HCT116 (cell line): ENCODE data around the gene PPP1R3G. TPM values are rescaled to one million over a fixed set of nuclear protein-coding genes. Genes with fewer than 3 reads are reported as not detected.

ENCODE experiments used
- ATAC-seq: fragments of 200-7000 bp; cut with Tn5 transposase; 2 replicates; pipeline ENCODE4 v1.9.1; 2020; ENCODE audit warnings: mild to moderate bottlenecking, moderate library complexity
- BruUV-seq: library from RNA; stranded (reverse); fragments of 400-500 nt; replicated peaks from 2 replicates; lab custom pipeline; 2021; lab: Mats Ljungman, UMichigan
- CTCF ChIA-PET: fragments of 300-600 bp; sonication (Branson Sonifier 250); formaldehyde crosslinking; loops from one replicate; lab custom pipeline; 2021; ENCODE audit warnings: antibody characterized with exemption; lab: Charles Lee
- POLR2A ChIA-PET: fragments of 300-600, 350-600 bp; sonication (Branson Sonifier 250); formaldehyde crosslinking; loops from one replicate; lab custom pipeline; 2021; ENCODE audit warnings: antibody characterized with exemption; lab: Charles Lee
- RAD21 ChIA-PET, 2 experiments: fragments of 300-600 bp; sonication (Branson Sonifier 250); formaldehyde crosslinking; loops; one replicate each; lab custom pipeline; 2023; ENCODE audit warnings: low total read pairs in 2 of 2; ENCODE audit not compliant: uncharacterized antibody in 2 of 2, unreplicated experiment in 2 of 2, low non-redundant PET in 1 of 2; lab: Charles Lee
- DNase-seq: peaks from one replicate; pipeline ENCODE4 v3.0.0-alpha.2; 2010; ENCODE audit warnings: low read depth, low spot score
- H2AFZ ChIP-seq: fragments of 200-600 bp; shearing (Covaris generic), sonication (generic); 2 replicates; pipeline ENCODE4 v1.6.1; 2017; ENCODE audit warnings: low read depth, mixed run types, mixed read lengths, antibody characterized with exemption, low read length; ENCODE audit not compliant: poor library complexity, severe bottlenecking
- H3K27ac ChIP-seq: 2 replicates; pipeline ENCODE4 v1.5.1; 2012; ENCODE audit warnings: low read depth, low read length
- H3K27me3 ChIP-seq: fragments of 200-600 bp; sonication (generic); 2 replicates; pipeline ENCODE4 v1.6.1; 2016; ENCODE audit warnings: mixed run types, low read length, mixed read lengths; ENCODE audit not compliant: insufficient read depth
- H3K36me3 ChIP-seq, 2 experiments: fragments of 200-500 bp in 1 of 2; fragments of 200-600 bp in 1 of 2; sonication (Bioruptor generic) in 1 of 2; sonication (generic) in 1 of 2; 2 replicates each; pipeline versions ENCODE4 v1.5.1 to v1.6.1; 2014 to 2016; ENCODE audit warnings: low read length in 2 of 2, inconsistent platforms in 1 of 2, mixed read lengths in 1 of 2, mixed run types in 1 of 2; ENCODE audit not compliant: insufficient read depth in 2 of 2, control insufficient read depth in 1 of 2
- H3K4me1 ChIP-seq, 2 experiments: fragments of 200-600 bp in 1 of 2; sonication (generic) in 1 of 2; 2 replicates each; pipeline versions ENCODE4 v1.5.1 to v1.6.1; 2012 to 2017; ENCODE audit warnings: low read length in 2 of 2, inconsistent platforms in 1 of 2, mild to moderate bottlenecking in 1 of 2, mixed read lengths in 1 of 2, mixed run types in 1 of 2, moderate library complexity in 1 of 2; ENCODE audit not compliant: insufficient read depth in 2 of 2, control insufficient read depth in 1 of 2
- H3K4me2 ChIP-seq: fragments of 200-600 bp; sonication (generic); 2 replicates; pipeline ENCODE4 v1.6.1; 2017; ENCODE audit warnings: mixed run types, low read length, mixed read lengths
- H3K4me3 ChIP-seq, 2 experiments: fragments of 200-600 bp in 1 of 2; sonication (generic) in 1 of 2; replicated peaks in 1 of 2; 2 replicates each; pipeline ENCODE4 v1.5.1; 2011 to 2016; ENCODE audit warnings: low read length in 2 of 2, control low read depth in 1 of 2, low read depth in 1 of 2, mild to moderate bottlenecking in 1 of 2, mixed read lengths in 1 of 2, mixed run types in 1 of 2
- H3K79me2 ChIP-seq: fragments of 200-600 bp; sonication (generic); 2 replicates; pipeline ENCODE4 v1.6.1; 2017; ENCODE audit warnings: mild to moderate bottlenecking, mixed run types, low read length, moderate library complexity, mixed read lengths; ENCODE audit not compliant: insufficient read depth
- H3K9ac ChIP-seq: fragments of 200-600 bp; sonication (generic); 2 replicates; pipeline ENCODE4 v1.6.1; 2016; ENCODE audit warnings: low read length, mixed read lengths
- H3K9me2 ChIP-seq: fragments of 200-600 bp; sonication (generic), shearing (Covaris generic); 2 replicates; pipeline ENCODE4 v1.6.1; 2017; ENCODE audit warnings: mixed run types, mild to moderate bottlenecking, moderate library complexity; ENCODE audit not compliant: insufficient read depth
- H3K9me3 ChIP-seq, 2 experiments: fragments of 200-500 bp in 1 of 2; fragments of 200-600 bp in 1 of 2; sonication (Bioruptor generic) in 1 of 2; sonication (generic) in 1 of 2; 2 replicates each; pipeline ENCODE4 v1.6.1; 2014 to 2017; ENCODE audit warnings: low read length in 2 of 2, mixed read lengths in 2 of 2, inconsistent platforms in 1 of 2, low read depth in 1 of 2, mild to moderate bottlenecking in 1 of 2, mixed run types in 1 of 2, moderate library complexity in 1 of 2; ENCODE audit not compliant: control insufficient read depth in 1 of 2, insufficient read depth in 1 of 2
- H4K20me1 ChIP-seq: fragments of 200-600 bp; sonication (generic), shearing (Covaris generic); 2 replicates; pipeline ENCODE4 v1.6.1; 2017; ENCODE audit warnings: mixed run types, mild to moderate bottlenecking, moderate library complexity; ENCODE audit not compliant: insufficient read depth
- CBX3 ChIP-seq: IDR thresholded peaks from 2 replicates; pipeline ENCODE4 v1.6.1; 2012; ENCODE audit warnings: low read depth
- CTCF ChIP-seq, 3 experiments: fragments of 200-600 bp in 1 of 3; sonication (generic) in 1 of 3; IDR thresholded peaks in 2 of 3; conservative IDR thresholded peaks in 1 of 3; 2 replicates each; pipeline ENCODE4 v1.5.1; 2012 to 2017; ENCODE audit warnings: low read depth in 2 of 3, low read length in 2 of 3, antibody characterized with exemption in 1 of 3, borderline replicate concordance in 1 of 3, control low read depth in 1 of 3, mild to moderate bottlenecking in 1 of 3, mixed read lengths in 1 of 3, mixed run types in 1 of 3, moderate library complexity in 1 of 3; ENCODE audit not compliant: insufficient read depth in 1 of 3
- EGR1 ChIP-seq: IDR thresholded peaks from 2 replicates; pipeline ENCODE4 v1.6.1; 2012; ENCODE audit warnings: low read depth
- EZH2 ChIP-seq: fragments of 200-600 bp; sonication (generic); IDR thresholded peaks from 2 replicates; pipeline ENCODE4 v1.6.1; 2017; ENCODE audit warnings: antibody characterized with exemption, mixed run types
- EZH2phosphoT487 ChIP-seq: fragments of 200-600 bp; IDR thresholded peaks from 2 replicates; pipeline ENCODE4 v1.6.1; 2018; ENCODE audit warnings: antibody characterized with exemption, borderline replicate concordance
- MAX ChIP-seq: IDR thresholded peaks from 2 replicates; pipeline ENCODE4 v1.6.1; 2012
- POLR2A ChIP-seq: IDR thresholded peaks from 2 replicates; pipeline ENCODE4 v1.7.0; 2011; ENCODE audit warnings: borderline replicate concordance; ENCODE audit not compliant: insufficient read depth, insufficient read length; ENCODE audit errors: extremely low read depth
- POLR2AphosphoS5 ChIP-seq: IDR thresholded peaks from 2 replicates; pipeline ENCODE4 v1.6.1; 2011; ENCODE audit warnings: mild to moderate bottlenecking, low read depth, low read length, moderate library complexity
- SP1 ChIP-seq: IDR thresholded peaks from 2 replicates; pipeline ENCODE4 v1.6.1; 2012; ENCODE audit warnings: low read depth
- TCF7L2 ChIP-seq: IDR thresholded peaks from 2 replicates; pipeline ENCODE4 v1.7.0; 2011; ENCODE audit warnings: borderline replicate concordance, inconsistent platforms; ENCODE audit not compliant: insufficient read depth, insufficient read length; ENCODE audit errors: extremely low read depth
- YY1 ChIP-seq: IDR thresholded peaks from 2 replicates; pipeline ENCODE4 v1.6.1; 2011; ENCODE audit warnings: low read length, low read depth, moderate library complexity, mild to moderate bottlenecking; ENCODE audit not compliant: insufficient replicate concordance; ENCODE audit errors: extremely low read depth
- ZBTB33 ChIP-seq: IDR thresholded peaks from 2 replicates; pipeline ENCODE4 v1.6.1; 2011; ENCODE audit warnings: mild to moderate bottlenecking, low read length, moderate library complexity; ENCODE audit not compliant: insufficient replicate concordance; ENCODE audit errors: extremely low read depth
- ZFX ChIP-seq: fragments of 450-650 bp; IDR thresholded peaks from 2 replicates; pipeline ENCODE4 v1.6.1; 2017
- ZNF274 ChIP-seq: fragments of 200-500 bp; sonication (Bioruptor generic); IDR thresholded peaks from 2 replicates; pipeline ENCODE4 v1.6.1; 2014; ENCODE audit warnings: mild to moderate bottlenecking, low read depth, low read length, inconsistent platforms
- intact Hi-C: fragments of 100-400 bp; cut with micrococcal nuclease; formaldehyde crosslinking; loops from 2 replicates; pipeline ENCODE4 v1.10.0; 2022
- total RNA-seq: library from RNA; stranded (reverse); gene quantifications from one replicate; pipeline ENCODE4 v1.2.1, GENCODE V29; 2021; ENCODE audit not compliant: unreplicated experiment

The PPP1R3G gene
- total RNA-seq, 1 experiment from 2014 or later = 0.27 TPM

- ChIA-PET RAD21 (no interaction called here), CTCF (no interaction called here), POLR2A (no interaction called here)
- H3K36me3 ChIP-seq = no peaks in the 10 kb centered on the region
- no peak overlapping the region for H3K27ac ChIP-seq
- BruUV-seq = no TSS peak
- no peak overlapping the region for H3K4me2 ChIP-seq
- TF ChIP-seq ZBTB33 (no peak), CBX3 (no peak), EGR1 (no peak), POLR2AphosphoS5 (no peak), MAX (no peak), SP1 (no peak), ZNF274 (no peak), CTCF (IDR thresholded peaks at IDR 0.05 in 2 of 3, conservative IDR thresholded peaks at IDR 0.05 in 1 of 3; ENCODE audit: borderline replicate concordance in 1 of 3, insufficient read depth in 1 of 3, low read depth in 2 of 3, low read length in 2 of 3) (no peak), ZFX (no peak), EZH2 (no peak), TCF7L2 (no peak), POLR2A (no peak), EZH2phosphoT487 (no peak), YY1 (no peak)
- DNase-seq (no peak), ATAC-seq (no peak)
- H3K9me2 ChIP-seq = no peaks in the 10 kb centered on the region
- no peak overlapping the region for H2AFZ ChIP-seq
- H4K20me1 ChIP-seq = no peaks in the 10 kb centered on the region
- H3K9ac ChIP-seq = no peak overlapping the region
- intact Hi-C loops = no loop called here
- H3K4me3 ChIP-seq = no peak overlapping the region
- H3K79me2 ChIP-seq = no peaks in the 10 kb centered on the region
- no peaks in the 10 kb centered on the region for H3K27me3 ChIP-seq
- H3K9me3 ChIP-seq = no peaks in the 10 kb centered on the region
- H3K4me1 ChIP-seq = no peaks in the 10 kb centered on the region
Measured at GRCh38 chr6:5071216-5071615, 13.9 kb upstream of the PPP1R3G start.
